Heart right ventricle (tissue), 16 donors: ENCODE results near the gene COL4A2. TPM values are rescaled to one million over a fixed set of nuclear protein-coding genes. Genes with fewer than 3 reads are reported as not detected.

Source experiments
- ATAC-seq, 8 donors: fragments of 200-7000 bp; cut with Tn5 transposase; one replicate each; pipeline ENCODE4 v1.9.1; 2020; ENCODE audit warnings: mild to moderate bottlenecking in 8 of 8, moderate library complexity in 8 of 8, moderate number of reproducible peaks in 1 of 8
- DNase-seq, 2 donors: peaks; one replicate each; pipeline ENCODE4 v3.0.0-alpha.2; 2020
- H3K27ac ChIP-seq, 10 donors: fragments of 200-600 bp; sonication (generic) in 2 of 10; one replicate each; pipeline versions ENCODE4 v1.5.0 to v1.8.0; 2020 to 2022; ENCODE audit warnings: mild to moderate bottlenecking in 3 of 10
- H3K27me3 ChIP-seq, 7 donors: fragments of 200-600 bp; one replicate each; pipeline ENCODE4 v1.8.0; 2021 to 2022; ENCODE audit warnings: mild to moderate bottlenecking in 2 of 7
- H3K36me3 ChIP-seq, 9 donors: fragments of 200-600 bp; sonication (generic) in 1 of 9; one replicate each; pipeline versions ENCODE4 v1.5.0 to v1.8.0; 2020 to 2022; ENCODE audit warnings: mild to moderate bottlenecking in 2 of 9
- H3K4me1 ChIP-seq, 9 donors: fragments of 200-600 bp; sonication (generic) in 1 of 9; one replicate each; pipeline versions ENCODE4 v1.5.0 to v1.8.0; 2020 to 2022; ENCODE audit warnings: mild to moderate bottlenecking in 4 of 9
- H3K4me3 ChIP-seq, 10 donors: fragments of 200-600 bp; sonication (generic) in 2 of 10; one replicate each; pipeline versions ENCODE4 v1.5.0 to v1.8.0; 2020 to 2022; ENCODE audit warnings: mild to moderate bottlenecking in 7 of 10, moderate library complexity in 2 of 10
- H3K9me3 ChIP-seq, 11 donors: fragments of 200-600 bp in 10 of 11; sonication (generic) in 2 of 11; one replicate each; pipeline versions ENCODE4 v1.5.0 to v1.8.0; 2013 to 2022; ENCODE audit warnings: mild to moderate bottlenecking in 2 of 11, control low read depth in 1 of 11, moderate library complexity in 1 of 11
- WGBS, 2 donors: extraction: QIAGEN DNeasy Blood & Tissue Kit; methylation state at CpG; one replicate each; pipeline ENCODE4 v1.1.7; 2013; ENCODE audit warnings: inconsistent platforms in 1 of 2; 5-methylcytosine and 5-hydroxymethylcytosine counted together
- intact Hi-C, 10 donors: fragments of 100-400 bp; cut with DNase I; formaldehyde crosslinking; loops; one replicate each; pipeline versions ENCODE4 v1.11.1 to v1.14.2; 2022
- polyA plus RNA-seq, 2 donors: library from polyadenylated mRNA; stranded (reverse); fragments of 200-250 nt; gene quantifications; one replicate each; pipeline ENCODE4 v1.2.3, GENCODE V29; 2013
- total RNA-seq, 10 donors: library from RNA; stranded (reverse); fragmentation: NEBNext Ultra II Directional in 3 of 10; extraction: Animal tissue kit (Norgen Biotek cat#: 25700) in 3 of 10; gene quantifications; one replicate each; pipeline versions ENCODE4 v1.2.1 to v1.2.4, GENCODE V29; 2021 to 2023
- TF ChIP-seq, protein P1 (sequence below), 9 donors: fragments of 200-600 bp; sonication (generic) in 2 of 9; IDR thresholded peaks; one replicate each; pipeline versions ENCODE4 v1.5.0 to v1.8.0; 2021 to 2022; ENCODE audit warnings: antibody characterized with exemption in 9 of 9, mild to moderate bottlenecking in 5 of 9, moderate library complexity in 1 of 9
- donor health status: Arrhythmogenic right ventricular cardiomyopathy.
- donor health status: ischemic (EF 13 %, LVEDD 7.1; RV severe dilation, severe dysfunction).
- donor health status: healthy with polysubstance abuse.
- donor health status: DM: no; HTN: yes; CAD: no.
- donor health status: DM: no; HTN: no; CAD: no.
- donor health status: ischemic (EF 25% LVEDD 6.9; RV normal size, moderate dysfunction).
- donor health status: ischemic (EF 25% LVEDD 5.7; RV mildly dilated, moderate dysfunction).
- donor health status: healthy.
- donor health status: DM: yes; HTN: yes; CAD: no.
- donor health status: Ischemic cardiomyopathy.
- donor health status: ischemic (EF 35%, LVEDD 5.7; RV mildly dilated, moderate dysfunction).
- donor health status: nonischemic (EF 11% LVEDD 7.7; RV severe dilation, severe dysfunction).
- donor health status: DM: yes; HTN: yes; CAD: no.
- donor health status: PGD.
- donor health status: ischemic (EF 29% LVEDD 5.4; RV normal size, mild dysfunction).
- donor health status: nonischemic (EF 23%, LVEDD 6.1; RV moderate dilation, normal function).

The COL4A2 gene
- total and polyA plus RNA-seq, 12 donors, result 81.7 to 301 (median 128) TPM

- peak in 1 of 2 donors; percentile 49 for DNase-seq
- peak overlapping the region in 1 of 10 donors; percentile 30 for H3K27ac ChIP-seq
These were observed 119.7 kb downstream of the COL4A2 start for GRCh38 chr13:110426735-110427134.

GRCh38 chr13:110428313-110428712 is 121.2 kb downstream of the COL4A2 start:
- peaks cover 0 to 88% (median 14%) of the 10 kb centered on the region in 9 donors for H3K36me3 ChIP-seq
- no peak overlapping the region for H3K27ac ChIP-seq
- H3K4me3 ChIP-seq, result no peak overlapping the region
- peaks cover 0 to 59% (median 31%) of the 10 kb centered on the region in 9 donors for H3K4me1 ChIP-seq
- no peaks in the 10 kb centered on the region for H3K9me3 ChIP-seq
- TF ChIP-seq, protein P1, sequence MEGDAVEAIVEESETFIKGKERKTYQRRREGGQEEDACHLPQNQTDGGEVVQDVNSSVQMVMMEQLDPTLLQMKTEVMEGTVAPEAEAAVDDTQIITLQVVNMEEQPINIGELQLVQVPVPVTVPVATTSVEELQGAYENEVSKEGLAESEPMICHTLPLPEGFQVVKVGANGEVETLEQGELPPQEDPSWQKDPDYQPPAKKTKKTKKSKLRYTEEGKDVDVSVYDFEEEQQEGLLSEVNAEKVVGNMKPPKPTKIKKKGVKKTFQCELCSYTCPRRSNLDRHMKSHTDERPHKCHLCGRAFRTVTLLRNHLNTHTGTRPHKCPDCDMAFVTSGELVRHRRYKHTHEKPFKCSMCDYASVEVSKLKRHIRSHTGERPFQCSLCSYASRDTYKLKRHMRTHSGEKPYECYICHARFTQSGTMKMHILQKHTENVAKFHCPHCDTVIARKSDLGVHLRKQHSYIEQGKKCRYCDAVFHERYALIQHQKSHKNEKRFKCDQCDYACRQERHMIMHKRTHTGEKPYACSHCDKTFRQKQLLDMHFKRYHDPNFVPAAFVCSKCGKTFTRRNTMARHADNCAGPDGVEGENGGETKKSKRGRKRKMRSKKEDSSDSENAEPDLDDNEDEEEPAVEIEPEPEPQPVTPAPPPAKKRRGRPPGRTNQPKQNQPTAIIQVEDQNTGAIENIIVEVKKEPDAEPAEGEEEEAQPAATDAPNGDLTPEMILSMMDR (IDR thresholded peaks at IDR 0.05), result no peak
- H3K27me3 ChIP-seq, result peaks cover 0 to 6% (median 0%) of the 10 kb centered on the region in 7 donors
- WGBS, 2 donors, result 90% methylated on average over 13 of the region's 13 CpGs
- intact Hi-C loops, result loop anchor here in 1 of 10 donors (5.0 kb wide), 1 partner anchor 206 kb away; no protein-coding TSS in a partner anchor
- DNase-seq, result peak in 1 of 2 donors; percentile 2
- ATAC-seq, result no peak

More at GRCh38 chr13:110426735-110427134, 119.7 kb downstream of the COL4A2 start:
- peak in 4 of 8 donors; percentile 41 to 54 (median 49) for ATAC-seq
- intact Hi-C loops, result loop anchor here in 1 of 10 donors (5.0 kb wide), 1 partner anchor 204 kb away; no protein-coding TSS in a partner anchor
- H3K36me3 ChIP-seq, result peaks cover 0 to 82% (median 14%) of the 10 kb centered on the region in 9 donors
- TF ChIP-seq, protein P1 (IDR thresholded peaks at IDR 0.05), result no peak
- no peaks in the 10 kb centered on the region for H3K9me3 ChIP-seq
- peaks cover 0 to 56% (median 30%) of the 10 kb centered on the region in 9 donors for H3K4me1 ChIP-seq
- no peak overlapping the region for H3K4me3 ChIP-seq
- H3K27me3 ChIP-seq, result peaks cover 0 to 12% (median 0%) of the 10 kb centered on the region in 7 donors
- 59 to 66% methylated on average over 4 of the region's 4 CpGs for WGBS, 2 donors

GRCh38 chr13:110430391-110431336 is 123.6 kb downstream of the COL4A2 start:
- no peak overlapping the region for H3K4me3 ChIP-seq
- intact Hi-C loops, result loop anchor here in 2 of 10 donors (5.0 kb wide), 1 partner anchor 208 kb away; no protein-coding TSS in a partner anchor
- ATAC-seq, result peak in 1 of 8 donors; percentile 5
- no peaks in the 10 kb centered on the region for H3K9me3 ChIP-seq
- H3K4me1 ChIP-seq, result peaks cover 0 to 56% (median 30%) of the 10 kb centered on the region in 9 donors
- no peak for DNase-seq
- WGBS, 2 donors, result 96 to 97% methylated on average over 13 of the region's 13 CpGs
- H3K27me3 ChIP-seq, result no peaks in the 10 kb centered on the region
- peaks cover 0 to 100% (median 25%) of the 10 kb centered on the region in 9 donors for H3K36me3 ChIP-seq
- peak overlapping the region in 8 of 10 donors; percentile 23 to 73 (median 54) for H3K27ac ChIP-seq
- TF ChIP-seq, protein P1 (IDR thresholded peaks at IDR 0.05), result no peak
